ENCODE measurements around the gene LRP5.

LRP5 gene

DNA sequence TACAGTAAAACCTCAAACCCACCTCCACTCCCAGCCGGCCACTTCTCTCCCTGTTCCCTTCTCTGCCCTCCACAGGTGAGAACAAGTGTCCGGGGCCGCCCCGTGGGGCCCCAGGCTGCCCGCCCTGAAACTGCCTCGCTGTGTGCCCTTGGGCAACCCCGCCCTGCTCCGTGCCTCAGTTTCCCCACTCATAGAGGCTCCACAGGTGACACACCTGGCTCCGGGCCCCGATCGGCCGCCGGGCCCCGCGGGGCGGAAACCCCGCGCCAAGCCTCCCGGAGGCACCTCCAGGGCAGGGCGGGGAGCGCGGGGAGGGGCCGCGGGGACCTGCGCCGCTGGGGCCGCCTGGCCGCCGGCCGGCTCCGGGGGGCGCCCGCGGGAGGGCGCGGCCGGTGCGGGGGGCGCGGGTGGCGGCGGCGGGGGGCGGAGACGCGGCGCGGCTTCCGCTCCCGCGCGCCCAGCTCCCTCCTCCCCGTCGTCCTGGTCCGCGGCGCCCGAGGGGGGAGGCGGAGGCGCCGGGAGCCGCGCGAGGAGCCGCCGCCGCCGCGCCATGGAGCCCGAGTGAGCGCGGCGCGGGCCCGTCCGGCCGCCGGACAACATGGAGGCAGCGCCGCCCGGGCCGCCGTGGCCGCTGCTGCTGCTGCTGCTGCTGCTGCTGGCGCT is at the start of gene LRP5:
Gene LRP5 (plus strand): TSS at position 475 of the 663 bp plus-strand sequence. CDS start 124 bp downstream, at position 599.
- Histone ChIP-seq H3K4me1 (ENCODE audit: insufficient read depth, poor library complexity, severe bottlenecking) (peaks cover 14% of the 10 kb centered on the region), H3K36me3 (ENCODE audit: low read depth) (no peaks in the 10 kb centered on the region), H3K4me3 (ENCODE audit: severe bottlenecking) (peak within 1 kb of the TSS; percentile 99), H3K27ac (ENCODE audit: poor library complexity, severe bottlenecking) (peak within 1 kb of the TSS; percentile 91), H3K9me3 (ENCODE audit: severe bottlenecking) (no peaks in the 10 kb centered on the region), H3K27me3 (ENCODE audit: insufficient read depth, poor library complexity, severe bottlenecking) (no peaks in the 10 kb centered on the region)
- DNase-seq (ENCODE audit: low spot score) (no peak), ATAC-seq (ENCODE audit: low read depth) (peak; percentile 3; the same call in 1 of the 3 replicates)
- TF ChIP-seq, protein P1, sequence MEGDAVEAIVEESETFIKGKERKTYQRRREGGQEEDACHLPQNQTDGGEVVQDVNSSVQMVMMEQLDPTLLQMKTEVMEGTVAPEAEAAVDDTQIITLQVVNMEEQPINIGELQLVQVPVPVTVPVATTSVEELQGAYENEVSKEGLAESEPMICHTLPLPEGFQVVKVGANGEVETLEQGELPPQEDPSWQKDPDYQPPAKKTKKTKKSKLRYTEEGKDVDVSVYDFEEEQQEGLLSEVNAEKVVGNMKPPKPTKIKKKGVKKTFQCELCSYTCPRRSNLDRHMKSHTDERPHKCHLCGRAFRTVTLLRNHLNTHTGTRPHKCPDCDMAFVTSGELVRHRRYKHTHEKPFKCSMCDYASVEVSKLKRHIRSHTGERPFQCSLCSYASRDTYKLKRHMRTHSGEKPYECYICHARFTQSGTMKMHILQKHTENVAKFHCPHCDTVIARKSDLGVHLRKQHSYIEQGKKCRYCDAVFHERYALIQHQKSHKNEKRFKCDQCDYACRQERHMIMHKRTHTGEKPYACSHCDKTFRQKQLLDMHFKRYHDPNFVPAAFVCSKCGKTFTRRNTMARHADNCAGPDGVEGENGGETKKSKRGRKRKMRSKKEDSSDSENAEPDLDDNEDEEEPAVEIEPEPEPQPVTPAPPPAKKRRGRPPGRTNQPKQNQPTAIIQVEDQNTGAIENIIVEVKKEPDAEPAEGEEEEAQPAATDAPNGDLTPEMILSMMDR (IDR thresholded peaks at IDR 0.05; ENCODE audit: poor library complexity, severe bottlenecking): peak; percentile 35

DNA sequence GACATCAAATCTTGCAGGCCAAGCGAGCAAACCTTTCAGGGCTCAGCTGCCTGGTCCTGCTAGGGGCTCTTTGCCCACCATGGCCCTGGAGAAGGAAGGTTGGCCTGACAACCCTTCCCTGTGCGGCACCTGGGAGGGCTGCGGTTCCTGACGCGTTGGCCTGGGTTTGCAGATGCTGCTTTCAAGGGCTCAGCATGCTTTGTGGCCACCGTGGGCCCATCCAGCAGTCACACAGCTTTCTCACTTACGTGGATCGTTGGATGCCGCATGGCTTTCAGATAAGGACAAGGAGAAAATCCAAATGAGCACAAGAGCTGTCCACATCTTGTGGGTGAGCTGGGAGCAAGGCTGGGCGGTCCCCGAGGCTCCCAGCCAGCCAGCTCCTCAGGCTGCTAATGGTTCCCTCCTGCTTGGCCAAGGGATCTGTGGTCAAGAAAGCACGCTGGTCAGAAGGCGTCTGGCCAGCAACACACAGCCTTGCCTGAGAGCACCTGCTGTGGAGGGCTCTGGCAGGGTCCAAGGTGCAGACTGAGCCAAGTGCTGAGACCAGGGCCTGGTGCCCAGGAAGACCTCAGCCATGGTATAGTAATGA is 48.9 kb upstream of the LRP5 start:
- Histone ChIP-seq H3K36me3 (ENCODE audit: low read depth) (peaks cover 47% of the 10 kb centered on the region), H3K27ac (ENCODE audit: poor library complexity, severe bottlenecking) (no peak overlapping the region), H3K9me3 (ENCODE audit: severe bottlenecking) (no peaks in the 10 kb centered on the region), H3K4me1 (ENCODE audit: insufficient read depth, poor library complexity, severe bottlenecking) (no peaks in the 10 kb centered on the region), H3K4me3 (ENCODE audit: severe bottlenecking) (no peak overlapping the region), H3K27me3 (ENCODE audit: insufficient read depth, poor library complexity, severe bottlenecking) (no peaks in the 10 kb centered on the region)
- TF ChIP-seq, protein P1 (IDR thresholded peaks at IDR 0.05; ENCODE audit: poor library complexity, severe bottlenecking): no peak
- no peak for ATAC-seq (ENCODE audit: low read depth)
- no peak for DNase-seq (ENCODE audit: low spot score)

DNA sequence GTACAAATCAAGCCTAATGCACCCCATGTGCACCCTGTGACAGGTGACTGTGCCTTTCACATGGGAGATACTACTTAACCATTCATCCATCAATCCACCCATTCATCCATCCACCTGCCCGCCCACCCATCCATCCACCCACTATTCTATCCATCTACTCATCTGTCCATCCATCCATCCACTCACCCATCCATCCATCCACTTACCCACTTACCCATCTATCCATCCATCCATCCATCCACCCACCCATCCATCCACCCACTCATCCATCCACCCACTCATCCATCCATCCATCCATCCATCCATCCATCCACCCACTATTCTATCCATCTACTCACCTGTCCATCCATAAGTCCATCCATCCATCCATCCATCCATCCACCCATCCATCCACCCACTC is 48.1 kb upstream of the LRP5 start:
- ATAC-seq (ENCODE audit: low read depth) (no peak), DNase-seq (ENCODE audit: low spot score) (no peak)
- H3K4me3 ChIP-seq (ENCODE audit: severe bottlenecking): no peak overlapping the region
- H3K36me3 ChIP-seq (ENCODE audit: low read depth): peaks cover 54% of the 10 kb centered on the region
- H3K27ac ChIP-seq (ENCODE audit: poor library complexity, severe bottlenecking): no peak overlapping the region
- no peaks in the 10 kb centered on the region for H3K9me3 ChIP-seq (ENCODE audit: severe bottlenecking)
- H3K27me3 ChIP-seq (ENCODE audit: insufficient read depth, poor library complexity, severe bottlenecking): no peaks in the 10 kb centered on the region
- TF ChIP-seq, protein P1 (IDR thresholded peaks at IDR 0.05; ENCODE audit: poor library complexity, severe bottlenecking): no peak
- H3K4me1 ChIP-seq (ENCODE audit: insufficient read depth, poor library complexity, severe bottlenecking): no peaks in the 10 kb centered on the region

DNA sequence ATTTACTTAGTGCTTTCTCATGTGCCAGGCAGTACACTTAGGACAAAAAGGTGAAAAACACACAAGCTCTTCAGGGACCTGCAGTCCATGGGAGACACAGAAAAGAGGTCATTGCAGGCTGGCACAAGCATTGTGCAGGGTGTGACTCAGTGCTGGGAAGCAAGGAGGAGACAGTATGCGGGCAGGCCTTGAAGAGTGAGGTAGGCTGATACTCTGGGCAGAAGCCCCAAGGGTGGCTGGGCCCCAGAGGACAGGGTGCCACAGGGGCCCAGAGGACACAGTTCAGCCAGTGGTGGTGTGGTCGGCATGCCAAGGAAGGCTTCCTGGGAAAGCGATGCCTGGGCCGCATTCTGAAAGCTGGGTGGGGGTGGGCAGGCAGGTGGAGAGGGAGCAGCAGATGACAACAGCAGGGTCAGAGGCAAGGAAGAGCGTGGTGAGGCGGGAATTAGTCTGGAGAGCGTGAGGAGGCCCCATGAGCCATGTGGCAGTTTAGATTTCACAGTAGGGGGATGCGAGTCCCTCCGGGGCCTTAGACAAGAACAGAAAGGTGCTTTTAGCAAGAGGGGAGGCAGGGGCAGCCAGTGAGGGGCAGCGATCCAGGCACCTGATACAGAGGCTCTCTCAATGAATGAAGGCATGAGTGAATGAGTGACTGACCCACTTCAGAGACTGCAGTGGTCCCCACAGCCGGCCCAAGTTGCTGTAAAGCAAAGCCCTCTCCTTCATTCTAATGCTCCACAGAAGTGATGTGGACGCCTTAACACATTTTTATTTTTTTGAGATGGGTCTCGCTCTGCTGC is 47.5 kb upstream of the LRP5 start:
- DNase-seq (ENCODE audit: low spot score) (no peak), ATAC-seq (ENCODE audit: low read depth) (no peak)
- peaks cover 2% of the 10 kb centered on the region for H3K4me1 ChIP-seq (ENCODE audit: insufficient read depth, poor library complexity, severe bottlenecking)
- no peaks in the 10 kb centered on the region for H3K27me3 ChIP-seq (ENCODE audit: insufficient read depth, poor library complexity, severe bottlenecking)
- no peaks in the 10 kb centered on the region for H3K9me3 ChIP-seq (ENCODE audit: severe bottlenecking)
- TF ChIP-seq, protein P1 (IDR thresholded peaks at IDR 0.05; ENCODE audit: poor library complexity, severe bottlenecking): no peak
- H3K36me3 ChIP-seq (ENCODE audit: low read depth): peaks cover 61% of the 10 kb centered on the region
- no peak overlapping the region for H3K27ac ChIP-seq (ENCODE audit: poor library complexity, severe bottlenecking)
- H3K4me3 ChIP-seq (ENCODE audit: severe bottlenecking): no peak overlapping the region

Data from RWPE2 (cell line).